WI38 (cell line): ENCODE measurements around the gene RREB1.

Experiments
- H3K4me3 ChIP-seq: 2 replicates; pipeline ENCODE4 v1.5.1; 2011; ENCODE audit warnings: low read depth, mild to moderate bottlenecking, control low read depth, low read length
- CTCF ChIP-seq: IDR thresholded peaks from 2 replicates; pipeline ENCODE4 v1.5.1; 2012; ENCODE audit warnings: low read depth, mild to moderate bottlenecking, control low read depth, low read length

Gene RREB1

GRCh38 chr6:7247179-7247456 lies 139.4 kb downstream of the RREB1 start:
- H3K4me3 ChIP-seq, result no peak overlapping the region
- no peak for TF ChIP-seq CTCF

GRCh38 chr6:7247828-7248227 lies 140.1 kb downstream of the RREB1 start:
- no peak for TF ChIP-seq CTCF

DNA sequence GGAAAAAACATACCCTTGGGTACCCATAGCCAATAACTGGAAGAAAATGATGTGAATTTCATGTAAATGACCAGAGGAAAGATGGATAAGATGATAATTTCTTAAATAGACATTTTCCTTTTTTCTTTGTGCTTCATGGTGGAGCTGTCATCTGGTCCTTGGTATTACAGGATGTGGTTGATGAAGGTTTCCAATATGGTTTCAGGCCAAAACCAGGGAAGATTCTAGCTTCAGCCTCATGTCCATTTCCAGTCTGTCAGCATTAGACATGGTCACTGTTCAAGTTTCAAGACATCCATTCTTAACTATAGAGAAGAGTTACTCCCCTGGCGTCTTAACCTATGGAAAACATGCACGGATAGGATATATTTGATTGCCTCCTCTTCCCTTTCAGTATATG lies 141.6 kb downstream of the RREB1 start:
- no peak overlapping the region for H3K4me3 ChIP-seq
- TF ChIP-seq CTCF, result no peak

More at GRCh38 chr6:7247828-7248227, 140.1 kb downstream of the RREB1 start:
- H3K4me3 ChIP-seq, result no peak overlapping the region

GRCh38 chr6:7249946-7250643 lies 142.3 kb downstream of the RREB1 start:
- no peak overlapping the region for H3K4me3 ChIP-seq
- TF ChIP-seq CTCF, result no peak

- no peak for TF ChIP-seq CTCF
- no peak overlapping the region for H3K4me3 ChIP-seq
Measured at GRCh38 chr6:7250812-7251211, 143.1 kb downstream of the RREB1 start.

DNA sequence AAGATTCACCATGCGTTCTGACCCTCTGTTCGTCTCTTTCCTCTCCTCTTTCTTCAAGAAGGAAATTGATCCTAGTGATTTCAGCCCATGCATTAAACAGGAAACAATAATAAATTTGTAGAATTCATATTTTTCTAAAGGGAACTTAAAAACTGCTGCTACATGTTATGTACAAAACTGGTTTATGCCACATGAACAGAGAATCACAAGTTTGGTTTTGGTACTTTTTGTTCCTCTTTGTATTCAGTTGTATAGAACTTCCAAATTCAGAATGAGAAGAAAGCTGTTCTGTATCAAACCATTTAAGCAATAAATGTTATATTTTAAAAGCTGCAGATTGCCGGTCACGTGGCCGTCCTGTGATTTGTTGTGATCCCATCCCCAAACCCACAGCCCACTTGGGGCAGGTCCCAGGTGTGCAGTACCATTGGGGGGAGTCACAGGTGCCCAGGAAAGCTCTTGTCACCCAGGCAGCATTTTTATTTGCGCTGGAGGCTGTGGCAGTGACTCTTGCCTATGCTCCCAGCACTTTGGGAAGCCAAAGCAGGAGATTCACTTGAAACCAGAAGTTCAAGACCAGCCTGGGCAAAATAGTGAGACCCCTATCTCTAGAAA lies 144.0 kb downstream of the RREB1 start:
- TF ChIP-seq CTCF, result no peak
- no peak overlapping the region for H3K4me3 ChIP-seq

DNA sequence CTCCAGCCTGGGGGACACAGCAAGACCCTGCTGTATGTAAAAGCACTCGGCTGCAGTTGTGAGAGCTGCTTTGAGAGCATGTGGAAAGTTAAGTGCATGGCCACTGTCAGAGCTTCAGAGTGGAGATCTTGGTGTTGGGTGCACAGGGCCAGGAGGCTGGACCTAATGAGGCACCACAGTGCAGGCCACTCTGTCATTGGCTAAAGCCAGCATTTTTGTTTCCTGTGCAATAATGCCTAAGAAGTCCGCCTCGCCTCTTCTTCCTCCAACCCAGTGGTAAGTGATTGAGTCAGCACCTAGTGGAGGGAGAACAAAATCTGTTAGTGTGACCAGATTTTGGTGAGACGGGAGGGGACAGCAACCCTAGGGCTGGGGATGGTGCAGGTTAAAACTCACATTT lies 144.6 kb downstream of the RREB1 start:
- H3K4me3 ChIP-seq, result no peak overlapping the region
- no peak for TF ChIP-seq CTCF
